GM03348 (cell line): ENCODE results near the gene DOK1.
"Not testable (repeated sequence)": the region's sequence is repeated elsewhere in the genome, so short reads cannot be mapped to it uniquely, and the experiment has no call there.

Source experiments
- DNase-seq: peaks from one replicate; pipeline ENCODE4 v3.0.0; 2012; ENCODE audit warnings: low spot score

Gene DOK1

GRCh38 chr2:74548900-74549826 lies 5.4 kb upstream of the DOK1 start:
- peak; percentile 91 for DNase-seq

- DNase-seq = no peak
Observed at GRCh38 chr2:74550231-74550630, 4.3 kb upstream of the DOK1 start.

GRCh38 chr2:74551530-74551929 lies 3.0 kb upstream of the DOK1 start:
- DNase-seq = no peak

- no peak for DNase-seq
Observed at GRCh38 chr2:74551942-74552913, 2.3 kb upstream of the DOK1 start.

GRCh38 chr2:74552914-74553811 lies 1.4 kb upstream of the DOK1 start:
- no peak for DNase-seq

- peak; percentile 72 for DNase-seq
Observed at GRCh38 chr2:74554820-74555531, 456 bp downstream of the DOK1 start.

- no peak for DNase-seq
Observed at GRCh38 chr2:74555610-74556103, 1.1 kb downstream of the DOK1 start.

GRCh38 chr2:74556159-74556558 lies 1.6 kb downstream of the DOK1 start:
- no peak for DNase-seq

- DNase-seq = no peak
Observed at GRCh38 chr2:74556831-74557370, 2.4 kb downstream of the DOK1 start.

GRCh38 chr2:74558284-74559230 lies 4.0 kb downstream of the DOK1 start:
- no peak for DNase-seq

GRCh38 chr2:74559912-74560311 lies 5.4 kb downstream of the DOK1 start:
- DNase-seq = no peak

- DNase-seq = no peak
Observed at GRCh38 chr2:74560591-74560990, 6.1 kb downstream of the DOK1 start.

GRCh38 chr2:74561022-74561421 lies 6.5 kb downstream of the DOK1 start:
- DNase-seq = not testable (repeated sequence)

- DNase-seq = no peak
Observed at GRCh38 chr2:74562126-74562775, 7.7 kb downstream of the DOK1 start.

- DNase-seq = peak; percentile 38
Observed at GRCh38 chr2:74564222-74564621, 9.7 kb downstream of the DOK1 start.

- DNase-seq = no peak
Observed at GRCh38 chr2:74566076-74566753, 11.7 kb downstream of the DOK1 start.

- DNase-seq = peak; percentile 81
Observed at GRCh38 chr2:74566754-74567085, 12.2 kb downstream of the DOK1 start.

GRCh38 chr2:74567881-74568280 lies 13.4 kb downstream of the DOK1 start:
- DNase-seq = peak; percentile 67
